Trophoblast cell (in vitro differentiated cells and primary cell): ENCODE measurements around the gene XYLT1.

Source experiments
- DNase-seq, 2 donors: peaks; one replicate each; pipeline ENCODE4 v3.0.0-alpha.2; 2016
- H2AFZ ChIP-seq: 2 replicates; pipeline ENCODE4 v1.6.1; 2013; ENCODE audit warnings: low read length, moderate library complexity, mild to moderate bottlenecking; ENCODE audit not compliant: insufficient read depth, poor library complexity
- H2AK5ac ChIP-seq: 2 replicates; pipeline ENCODE4 v1.6.1; 2013; ENCODE audit warnings: mild to moderate bottlenecking, low read length
- H2BK120ac ChIP-seq: 2 replicates; pipeline ENCODE4 v1.6.1; 2013; ENCODE audit warnings: low read length, mild to moderate bottlenecking, moderate library complexity; ENCODE audit not compliant: insufficient read depth, poor library complexity
- H2BK12ac ChIP-seq: 2 replicates; pipeline ENCODE4 v1.6.1; 2013; ENCODE audit warnings: mild to moderate bottlenecking, low read length, moderate library complexity
- H2BK5ac ChIP-seq: 2 replicates; pipeline ENCODE4 v1.6.1; 2013; ENCODE audit warnings: low read length, low read depth, moderate library complexity, mild to moderate bottlenecking; ENCODE audit not compliant: poor library complexity
- H3K14ac ChIP-seq: 2 replicates; pipeline ENCODE4 v1.6.1; 2013; ENCODE audit warnings: mild to moderate bottlenecking, low read length
- H3K18ac ChIP-seq: 2 replicates; pipeline ENCODE4 v1.6.1; 2013; ENCODE audit warnings: mild to moderate bottlenecking, low read length
- H3K23ac ChIP-seq: 2 replicates; pipeline ENCODE4 v1.6.1; 2013; ENCODE audit warnings: low read length
- H3K27ac ChIP-seq: 2 replicates; pipeline ENCODE4 v1.5.1; 2013; ENCODE audit warnings: low read depth, mild to moderate bottlenecking, inconsistent platforms, low read length, moderate library complexity
- H3K27me3 ChIP-seq: 2 replicates; pipeline ENCODE4 v1.6.1; 2013; ENCODE audit warnings: inconsistent platforms, mild to moderate bottlenecking, low read length, moderate library complexity; ENCODE audit not compliant: insufficient read depth
- H3K36me3 ChIP-seq, 2 experiments: 1 replicate in 1 of 2; 2 replicates in 1 of 2; pipeline ENCODE4 v1.6.1; 2013; ENCODE audit warnings: low read length in 2 of 2, mild to moderate bottlenecking in 2 of 2, moderate library complexity in 1 of 2; ENCODE audit not compliant: insufficient read depth in 2 of 2, control insufficient read depth in 1 of 2
- H3K4ac ChIP-seq: 2 replicates; pipeline ENCODE4 v1.6.1; 2013; ENCODE audit warnings: low read depth, mild to moderate bottlenecking, low read length, moderate library complexity
- H3K4me1 ChIP-seq, 2 experiments: 1 replicate in 1 of 2; 2 replicates in 1 of 2; pipeline ENCODE4 v1.6.1; 2013; ENCODE audit warnings: low read length in 2 of 2, mild to moderate bottlenecking in 2 of 2, moderate library complexity in 1 of 2; ENCODE audit not compliant: insufficient read depth in 2 of 2, control insufficient read depth in 1 of 2
- H3K4me2 ChIP-seq: 2 replicates; pipeline ENCODE4 v1.6.1; 2013; ENCODE audit warnings: inconsistent platforms, mild to moderate bottlenecking, low read length, moderate library complexity
- H3K4me3 ChIP-seq: 2 replicates; pipeline ENCODE4 v1.5.1; 2013; ENCODE audit warnings: mild to moderate bottlenecking, low read depth, low read length, inconsistent platforms
- H3K79me1 ChIP-seq: one replicate; pipeline ENCODE4 v1.6.1; 2013; ENCODE audit warnings: low read length
- H3K79me2 ChIP-seq: 2 replicates; pipeline ENCODE4 v1.6.1; 2013; ENCODE audit warnings: low read length, mild to moderate bottlenecking; ENCODE audit not compliant: control insufficient read depth, insufficient read depth, poor library complexity
- H3K9ac ChIP-seq: 2 replicates; pipeline ENCODE4 v1.6.1; 2013; ENCODE audit warnings: mild to moderate bottlenecking, low read length
- H3K9me3 ChIP-seq: 2 replicates; pipeline ENCODE4 v1.6.1; 2013; ENCODE audit warnings: low read depth, mild to moderate bottlenecking, control low read depth, inconsistent platforms, low read length; ENCODE audit not compliant: insufficient read depth
- H4K12ac ChIP-seq: 2 replicates; pipeline ENCODE4 v1.6.1; 2013; ENCODE audit warnings: low read depth, mild to moderate bottlenecking, low read length, moderate library complexity
- H4K8ac ChIP-seq: 2 replicates; pipeline ENCODE4 v1.6.1; 2013; ENCODE audit warnings: low read depth, mild to moderate bottlenecking, low read length, moderate library complexity
- H4K91ac ChIP-seq: one replicate; pipeline ENCODE4 v1.6.1; 2013; ENCODE audit warnings: low read depth, mild to moderate bottlenecking, low read length, moderate library complexity
- WGBS: extraction: QIAGEN DNeasy Blood & Tissue Kit; methylation state at CpG from one replicate; pipeline ENCODE4 v1.1.7; 2013; ENCODE audit warnings: missing lambda C conversion rate; ENCODE audit not compliant: insufficient read length, insufficient coverage; ENCODE audit errors: extremely low coverage; 5-methylcytosine and 5-hydroxymethylcytosine counted together

Gene XYLT1

GRCh38 chr16:17466876-17467275 lies 3.9 kb downstream of the XYLT1 start:
- H4K12ac ChIP-seq: no peak overlapping the region
- H3K18ac ChIP-seq: no peak overlapping the region
- no peak overlapping the region for H2BK5ac ChIP-seq
- H2BK12ac ChIP-seq: no peak overlapping the region
- H2AFZ ChIP-seq: no peak overlapping the region
- peaks cover 3% of the 10 kb centered on the region for H3K79me1 ChIP-seq
- no peak overlapping the region for H2BK120ac ChIP-seq
- H4K8ac ChIP-seq: no peak overlapping the region
- no peak overlapping the region for H3K4ac ChIP-seq
- no peak overlapping the region for H2AK5ac ChIP-seq
- peaks cover 15 to 20% of the 10 kb centered on the region in 2 experiments for H3K4me1 ChIP-seq
- H3K27ac ChIP-seq: no peak overlapping the region
- H4K91ac ChIP-seq: no peak overlapping the region
- no peak overlapping the region for H3K14ac ChIP-seq
- H3K4me2 ChIP-seq: no peak overlapping the region
- WGBS: no CpG with 5 or more reads among the region's 8 CpGs
- no peak overlapping the region for H3K23ac ChIP-seq
- peaks cover 6% of the 10 kb centered on the region for H3K79me2 ChIP-seq
- DNase-seq: no peak
- peaks cover 3% of the 10 kb centered on the region for H3K27me3 ChIP-seq
- no peak overlapping the region for H3K4me3 ChIP-seq
- no peaks in the 10 kb centered on the region for H3K9me3 ChIP-seq
- H3K9ac ChIP-seq: no peak overlapping the region
- H3K36me3 ChIP-seq: no peaks in the 10 kb centered on the region

GRCh38 chr16:17465460-17465859 lies 5.3 kb downstream of the XYLT1 start:
- no peaks in the 10 kb centered on the region for H3K79me1 ChIP-seq
- peaks cover 3% of the 10 kb centered on the region for H3K27me3 ChIP-seq
- WGBS: no CpG with 5 or more reads among the region's 6 CpGs

GRCh38 chr16:17463335-17463734 lies 7.4 kb downstream of the XYLT1 start:
- H3K79me1 ChIP-seq: no peaks in the 10 kb centered on the region
- H2BK12ac ChIP-seq: no peak overlapping the region
- H3K27me3 ChIP-seq: no peaks in the 10 kb centered on the region
- no peak overlapping the region for H3K23ac ChIP-seq
- H2AK5ac ChIP-seq: no peak overlapping the region
- H2BK5ac ChIP-seq: no peak overlapping the region
- H2AFZ ChIP-seq: no peak overlapping the region
- H3K27ac ChIP-seq: no peak overlapping the region
- no peaks in the 10 kb centered on the region for H3K4me1 ChIP-seq
- no peak for DNase-seq
- no peak overlapping the region for H4K91ac ChIP-seq
- no peaks in the 10 kb centered on the region for H3K79me2 ChIP-seq
- no peak overlapping the region for H4K12ac ChIP-seq
- WGBS: no CpG with 5 or more reads among the region's 2 CpGs
- H3K9me3 ChIP-seq: no peaks in the 10 kb centered on the region
- H3K4me2 ChIP-seq: no peak overlapping the region
- no peak overlapping the region for H3K14ac ChIP-seq
- no peak overlapping the region for H2BK120ac ChIP-seq
- no peak overlapping the region for H3K18ac ChIP-seq
- no peak overlapping the region for H3K9ac ChIP-seq
- H3K36me3 ChIP-seq: no peaks in the 10 kb centered on the region
- H3K4ac ChIP-seq: no peak overlapping the region
- H4K8ac ChIP-seq: no peak overlapping the region
- H3K4me3 ChIP-seq: no peak overlapping the region

More at GRCh38 chr16:17465460-17465859, 5.3 kb downstream of the XYLT1 start:
- Histone ChIP-seq H2AK5ac (no peak overlapping the region), H3K4ac (no peak overlapping the region), H2BK120ac (no peak overlapping the region), H4K91ac (no peak overlapping the region), H3K36me3 (no peaks in the 10 kb centered on the region), H3K4me2 (no peak overlapping the region), H2BK5ac (no peak overlapping the region), H3K14ac (no peak overlapping the region), H3K18ac (no peak overlapping the region), H3K9ac (no peak overlapping the region), H3K27ac (no peak overlapping the region), H4K12ac (no peak overlapping the region), H3K4me1 (peaks cover 11 to 16% of the 10 kb centered on the region in 2 experiments), H3K79me2 (peaks cover 6% of the 10 kb centered on the region), H3K4me3 (no peak overlapping the region), H2BK12ac (no peak overlapping the region), H2AFZ (no peak overlapping the region), H3K23ac (no peak overlapping the region), H3K9me3 (no peaks in the 10 kb centered on the region), H4K8ac (no peak overlapping the region)
- DNase-seq: no peak

GRCh38 chr16:17461951-17462729 lies 8.6 kb downstream of the XYLT1 start:
- H3K4me1 ChIP-seq: no peaks in the 10 kb centered on the region
- no peak overlapping the region for H3K14ac ChIP-seq
- no peak overlapping the region for H3K27ac ChIP-seq
- no peak overlapping the region for H3K9ac ChIP-seq
- no peaks in the 10 kb centered on the region for H3K36me3 ChIP-seq
- H4K8ac ChIP-seq: no peak overlapping the region
- no peaks in the 10 kb centered on the region for H3K9me3 ChIP-seq
- no peak overlapping the region for H2AK5ac ChIP-seq
- no peak overlapping the region for H3K4me3 ChIP-seq
- H3K18ac ChIP-seq: no peak overlapping the region
- no peak overlapping the region for H2AFZ ChIP-seq
- H2BK5ac ChIP-seq: no peak overlapping the region
- H3K27me3 ChIP-seq: no peaks in the 10 kb centered on the region
- no peak overlapping the region for H4K12ac ChIP-seq
- no peak overlapping the region for H3K4me2 ChIP-seq
- H3K79me2 ChIP-seq: no peaks in the 10 kb centered on the region
- no peak overlapping the region for H2BK120ac ChIP-seq
- no peaks in the 10 kb centered on the region for H3K79me1 ChIP-seq
- H3K23ac ChIP-seq: no peak overlapping the region
- no peak overlapping the region for H4K91ac ChIP-seq
- H2BK12ac ChIP-seq: no peak overlapping the region
- no peak for DNase-seq
- no peak overlapping the region for H3K4ac ChIP-seq
- WGBS: no CpG with 5 or more reads among the region's 13 CpGs
